ENCODE measurements around the gene NDST3. TPM values are rescaled to one million over a fixed set of nuclear protein-coding genes. Genes with fewer than 3 reads are reported as not detected.
A peak's percentile ranks its signal among the peaks of the same experiment; 100 is the strongest.

Gene NDST3
- polyA plus RNA-seq, 2 of the 4 experiments (the other 2 are of a cell fraction) = not detected

GRCh38 chr4:118014831-118015230, 19.5 kb upstream of the NDST3 start:
- no peaks in the 10 kb centered on the region for H3K9me3 ChIP-seq
- CTCF ChIA-PET = interaction anchor here (1.2 kb wide), 1 partner anchor 19 kb away, joined by 3 read pairs; the partner anchor contains the start of gene NDST3
- DNase-seq (ENCODE audit: low read depth in 1 of 2, low spot score in 1 of 2) = no peak
- H3K27ac ChIP-seq = no peak overlapping the region
- TF ChIP-seq TFCP2L1 (CRISPR knock-in tag; IDR thresholded peaks at IDR 0.05) (no peak), SREBF2 (IDR thresholded peaks at IDR 0.05) (no peak), NFE2L2 (conservative IDR thresholded peaks at IDR 0.05; ENCODE audit: low read length) (no peak), HOXB13 (CRISPR knock-in tag; IDR thresholded peaks at IDR 0.05; ENCODE audit: low read depth) (no peak)
- TF ChIP-seq, protein P1, sequence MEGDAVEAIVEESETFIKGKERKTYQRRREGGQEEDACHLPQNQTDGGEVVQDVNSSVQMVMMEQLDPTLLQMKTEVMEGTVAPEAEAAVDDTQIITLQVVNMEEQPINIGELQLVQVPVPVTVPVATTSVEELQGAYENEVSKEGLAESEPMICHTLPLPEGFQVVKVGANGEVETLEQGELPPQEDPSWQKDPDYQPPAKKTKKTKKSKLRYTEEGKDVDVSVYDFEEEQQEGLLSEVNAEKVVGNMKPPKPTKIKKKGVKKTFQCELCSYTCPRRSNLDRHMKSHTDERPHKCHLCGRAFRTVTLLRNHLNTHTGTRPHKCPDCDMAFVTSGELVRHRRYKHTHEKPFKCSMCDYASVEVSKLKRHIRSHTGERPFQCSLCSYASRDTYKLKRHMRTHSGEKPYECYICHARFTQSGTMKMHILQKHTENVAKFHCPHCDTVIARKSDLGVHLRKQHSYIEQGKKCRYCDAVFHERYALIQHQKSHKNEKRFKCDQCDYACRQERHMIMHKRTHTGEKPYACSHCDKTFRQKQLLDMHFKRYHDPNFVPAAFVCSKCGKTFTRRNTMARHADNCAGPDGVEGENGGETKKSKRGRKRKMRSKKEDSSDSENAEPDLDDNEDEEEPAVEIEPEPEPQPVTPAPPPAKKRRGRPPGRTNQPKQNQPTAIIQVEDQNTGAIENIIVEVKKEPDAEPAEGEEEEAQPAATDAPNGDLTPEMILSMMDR (IDR thresholded peaks at IDR 0.05) = no peak
- no peak for ATAC-seq
- POLR2A ChIA-PET = no interaction called here
- FAIRE-seq = no peak
- no peak overlapping the region for H3K4me2 ChIP-seq
- no peaks in the 10 kb centered on the region for H3K4me1 ChIP-seq
- H3K4me3 ChIP-seq = no peak overlapping the region
- 0% methylated on average over 1 of the region's 3 CpGs for WGBS (ENCODE audit: missing lambda C conversion rate)

GRCh38 chr4:118018381-118019145, 15.7 kb upstream of the NDST3 start:
- no peak for DNase-seq (ENCODE audit: low read depth in 1 of 2, low spot score in 1 of 2)
- ChIA-PET POLR2A (no interaction called here), CTCF (no interaction called here)
- no peaks in the 10 kb centered on the region for H3K4me1 ChIP-seq
- TF ChIP-seq EHMT2 (IDR thresholded peaks at IDR 0.05; ENCODE audit: low read depth) (no peak), KDM5A (IDR thresholded peaks at IDR 0.05) (no peak), EP300 (IDR thresholded peaks at IDR 0.05) (no peak), MAFK (IDR thresholded peaks at IDR 0.05; ENCODE audit: partially characterized antibody) (no peak), HOXB5 (CRISPR knock-in tag; IDR thresholded peaks at IDR 0.05) (no peak), FOSL2 (IDR thresholded peaks at IDR 0.05) (no peak), FOSL2 (CRISPR knock-in tag; IDR thresholded peaks at IDR 0.05) (no peak), JUN (IDR thresholded peaks at IDR 0.05) (no peak), BHLHE40 (IDR thresholded peaks at IDR 0.05; ENCODE audit: low read depth, low read length) (no peak)
- TF ChIP-seq, protein P2, sequence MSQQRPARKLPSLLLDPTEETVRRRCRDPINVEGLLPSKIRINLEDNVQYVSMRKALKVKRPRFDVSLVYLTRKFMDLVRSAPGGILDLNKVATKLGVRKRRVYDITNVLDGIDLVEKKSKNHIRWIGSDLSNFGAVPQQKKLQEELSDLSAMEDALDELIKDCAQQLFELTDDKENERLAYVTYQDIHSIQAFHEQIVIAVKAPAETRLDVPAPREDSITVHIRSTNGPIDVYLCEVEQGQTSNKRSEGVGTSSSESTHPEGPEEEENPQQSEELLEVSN (IDR thresholded peaks at IDR 0.05; ENCODE audit: borderline replicate concordance, low read depth) = no peak
- FAIRE-seq = no peak
- H3K27ac ChIP-seq = no peak overlapping the region
- no peak for ATAC-seq
- no peaks in the 10 kb centered on the region for H3K9me3 ChIP-seq
- H3K4me2 ChIP-seq = no peak overlapping the region
- no peak overlapping the region for H3K4me3 ChIP-seq

- FAIRE-seq (no peak), ATAC-seq (no peak), DNase-seq (ENCODE audit: low read depth in 1 of 2, low spot score in 1 of 2) (no peak)
- Histone ChIP-seq H3K4me3 (no peak overlapping the region), H3K4me2 (no peak overlapping the region), H3K27ac (no peak overlapping the region), H3K9me3 (no peaks in the 10 kb centered on the region), H3K4me1 (no peaks in the 10 kb centered on the region)
- WGBS (ENCODE audit: missing lambda C conversion rate) = 0% methylated on average over 1 of the region's 1 CpG
- ChIA-PET POLR2A (no interaction called here), CTCF (no interaction called here)
- TF ChIP-seq JUNB (IDR thresholded peaks at IDR 0.05) = no peak
- peak; percentile 7 for TF ChIP-seq MAFK (IDR thresholded peaks at IDR 0.05; ENCODE audit: partially characterized antibody)
Observed at GRCh38 chr4:118026806-118027205, 7.5 kb upstream of the NDST3 start.

GRCh38 chr4:118029224-118029623, 5.1 kb upstream of the NDST3 start:
- CTCF ChIA-PET = no interaction called here

More at GRCh38 chr4:118029224-118029623, 5.1 kb upstream of the NDST3 start:
- POLR2A ChIA-PET = no interaction called here
- Histone ChIP-seq H3K9me3 (no peaks in the 10 kb centered on the region), H3K4me1 (no peaks in the 10 kb centered on the region), H3K4me2 (no peak overlapping the region), H3K4me3 (no peak overlapping the region), H3K27ac (no peak overlapping the region)
- TF ChIP-seq HEYL (CRISPR knock-in tag; IDR thresholded peaks at IDR 0.05) (no peak), HOXB5 (CRISPR knock-in tag; IDR thresholded peaks at IDR 0.05) (no peak), EHMT2 (IDR thresholded peaks at IDR 0.05; ENCODE audit: low read depth) (no peak), NFE2L2 (conservative IDR thresholded peaks at IDR 0.05; ENCODE audit: low read length) (no peak), SMC3 (IDR thresholded peaks at IDR 0.05) (no peak), RARB (CRISPR knock-in tag; IDR thresholded peaks at IDR 0.05) (no peak), MAFK (IDR thresholded peaks at IDR 0.05; ENCODE audit: partially characterized antibody) (no peak), BCL3 (IDR thresholded peaks at IDR 0.05) (no peak), POLR2A (IDR thresholded peaks at IDR 0.05; ENCODE audit: low read length) (no peak), NPAS2 (CRISPR knock-in tag; IDR thresholded peaks at IDR 0.05; ENCODE audit: borderline replicate concordance) (no peak), ESRRA (IDR thresholded peaks at IDR 0.05; ENCODE audit: borderline replicate concordance, low read length) (no peak), HOXB13 (CRISPR knock-in tag; IDR thresholded peaks at IDR 0.05; ENCODE audit: low read depth) (no peak), JUN (IDR thresholded peaks at IDR 0.05) (no peak)
- 0% methylated on average over 1 of the region's 1 CpG for WGBS (ENCODE audit: missing lambda C conversion rate)
- no peak for DNase-seq (ENCODE audit: low read depth in 1 of 2, low spot score in 1 of 2)
- FAIRE-seq = no peak
- no peak for ATAC-seq

Data from A549 (cell line).